H1 (cell line): ENCODE measurements around the gene FBLN5. TPM values are rescaled to one million over a fixed set of nuclear protein-coding genes. Genes with fewer than 3 reads are reported as not detected.

Experiments
- CTCF ChIA-PET: fragments of 300-600 bp; sonication (Branson Sonifier 250); formaldehyde crosslinking; loops from one replicate; lab custom pipeline; 2021; ENCODE audit not compliant: partially characterized antibody; lab: Charles Lee
- POLR2A ChIA-PET: fragments of 300-600 bp; sonication (Branson Sonifier 250); formaldehyde crosslinking; loops from one replicate; lab custom pipeline; 2021; ENCODE audit warnings: inconsistent platforms; ENCODE audit not compliant: partially characterized antibody; lab: Charles Lee
- DNase-seq, 2 experiments: peaks; one replicate each; pipeline versions ENCODE4 v3.0.0 to v3.0.0-alpha.2; 2010 to 2022; ENCODE audit warnings: low spot score in 2 of 2, low read depth in 1 of 2, mixed read lengths in 1 of 2
- FAIRE-seq: peaks from 2 replicates; lab custom pipeline; 2011; peaks lifted over from hg19 to GRCh38; lab: Jason Lieb, UNC
- H2AFZ ChIP-seq: 2 replicates; pipeline ENCODE4 v1.8.1; 2012; ENCODE audit warnings: low read length, inconsistent platforms
- H2AK5ac ChIP-seq: 2 replicates; pipeline ENCODE4 v1.6.1; 2013; ENCODE audit warnings: low read depth, low read length
- H2BK120ac ChIP-seq: replicated peaks from 2 replicates; pipeline ENCODE3; 2013; ENCODE audit warnings: low read depth, low read length, inconsistent platforms
- H2BK12ac ChIP-seq: 2 replicates; pipeline ENCODE4 v1.6.1; 2013; ENCODE audit warnings: low read depth, low read length
- H2BK15ac ChIP-seq: 2 replicates; pipeline ENCODE4 v1.6.1; 2013; ENCODE audit warnings: low read length
- H2BK20ac ChIP-seq: 2 replicates; pipeline ENCODE4 v1.6.1; 2013; ENCODE audit warnings: low read length
- H2BK5ac ChIP-seq: 2 replicates; pipeline ENCODE4 v1.6.1; 2013; ENCODE audit warnings: low read depth, low read length
- H3K14ac ChIP-seq: 2 replicates; pipeline ENCODE4 v1.6.1; 2013; ENCODE audit warnings: inconsistent platforms; ENCODE audit not compliant: insufficient read length
- H3K18ac ChIP-seq: 2 replicates; pipeline ENCODE4 v1.6.1; 2013; ENCODE audit warnings: low read length; ENCODE audit errors: extremely low read depth
- H3K23ac ChIP-seq: 2 replicates; pipeline ENCODE4 v1.6.1; 2013; ENCODE audit warnings: inconsistent platforms; ENCODE audit not compliant: insufficient read length
- H3K23me2 ChIP-seq: 2 replicates; pipeline ENCODE4 v1.6.1; 2013; ENCODE audit warnings: low read depth, low read length
- H3K27ac ChIP-seq: 2 replicates; pipeline ENCODE4 v1.6.1; 2011; ENCODE audit warnings: low read depth, low read length, inconsistent platforms
- H3K27me3 ChIP-seq, 4 experiments: replicated peaks in 1 of 4; 1 replicate in 1 of 4; 2 replicates in 3 of 4; pipeline versions ENCODE4 v1.6.1 to v1.8.1; 2011 to 2013; ENCODE audit warnings: low read length in 3 of 4, mild to moderate bottlenecking in 3 of 4, inconsistent platforms in 2 of 4, mixed read lengths in 2 of 4, moderate library complexity in 1 of 4; ENCODE audit not compliant: control insufficient read depth in 3 of 4, insufficient read depth in 3 of 4; ENCODE audit errors: extremely low read depth in 1 of 4
- H3K36me3 ChIP-seq, 4 experiments: 2 replicates each; pipeline versions ENCODE4 v1.6.1 to v1.8.1; 2011 to 2013; ENCODE audit warnings: mild to moderate bottlenecking in 4 of 4, low read length in 3 of 4, moderate library complexity in 2 of 4, control low read depth in 1 of 4, inconsistent platforms in 1 of 4; ENCODE audit not compliant: insufficient read depth in 4 of 4, control insufficient read depth in 2 of 4
- H3K4ac ChIP-seq: replicated peaks from 2 replicates; pipeline ENCODE3; 2013; ENCODE audit warnings: low read length, low read depth, mixed read lengths, inconsistent platforms; ENCODE audit not compliant: insufficient read length
- H3K4me1 ChIP-seq, 4 experiments: replicated peaks in 1 of 4; 1 replicate in 1 of 4; 2 replicates in 3 of 4; pipeline versions ENCODE4 v1.6.1 to v1.8.1; 2011 to 2013; ENCODE audit warnings: low read length in 3 of 4, inconsistent platforms in 2 of 4, mixed read lengths in 1 of 4; ENCODE audit not compliant: insufficient read depth in 4 of 4, control insufficient read depth in 3 of 4
- H3K4me2 ChIP-seq, 2 experiments: 2 replicates each; pipeline versions ENCODE4 v1.6.1 to v1.8.1; 2011 to 2013; ENCODE audit warnings: low read depth in 2 of 2, low read length in 2 of 2, control low read depth in 1 of 2, inconsistent platforms in 1 of 2, mild to moderate bottlenecking in 1 of 2; ENCODE audit not compliant: insufficient read depth in 1 of 2
- H3K4me3 ChIP-seq, 4 experiments: fragments of 200-600, 300-600 bp in 1 of 4; sonication (generic), shearing (Covaris generic), sonication (Bioruptor Twin) in 1 of 4; 2 replicates each; pipeline versions ENCODE4 v1.5.1 to v1.8.1; 2011 to 2016; ENCODE audit warnings: low read length in 4 of 4, low read depth in 3 of 4, control low read depth in 2 of 4, inconsistent platforms in 2 of 4, mild to moderate bottlenecking in 2 of 4, mixed read lengths in 1 of 4, moderate library complexity in 1 of 4; ENCODE audit not compliant: insufficient read depth in 2 of 4; ENCODE audit errors: extremely low read depth in 1 of 4
- H3K56ac ChIP-seq: replicated peaks from 2 replicates; pipeline ENCODE3; 2013; ENCODE audit warnings: low read depth, mild to moderate bottlenecking, mixed read lengths, low read length, inconsistent platforms; ENCODE audit not compliant: insufficient read length
- H3K79me1 ChIP-seq: 2 replicates; pipeline ENCODE4 v1.6.1; 2013; ENCODE audit warnings: low read depth, low read length, control low read depth
- H3K79me2 ChIP-seq, 2 experiments: 2 replicates each; pipeline versions ENCODE4 v1.6.1 to v1.8.1; 2012 to 2013; ENCODE audit warnings: low read length in 2 of 2, mild to moderate bottlenecking in 2 of 2, inconsistent platforms in 1 of 2; ENCODE audit not compliant: insufficient read depth in 2 of 2, control insufficient read depth in 1 of 2
- H3K9ac ChIP-seq, 4 experiments: replicated peaks in 1 of 4; 1 replicate in 1 of 4; 2 replicates in 3 of 4; pipeline versions ENCODE4 v1.6.1 to v1.8.1; 2011 to 2013; ENCODE audit warnings: low read depth in 3 of 4, low read length in 3 of 4, control low read depth in 2 of 4, mild to moderate bottlenecking in 2 of 4, moderate library complexity in 2 of 4, inconsistent platforms in 1 of 4; ENCODE audit errors: extremely low read depth in 1 of 4
- H3K9me3 ChIP-seq, 2 experiments: 2 replicates each; pipeline versions ENCODE4 v1.6.1 to v1.8.1; 2012 to 2013; ENCODE audit warnings: mild to moderate bottlenecking in 2 of 2, moderate library complexity in 2 of 2, control low read depth in 1 of 2, inconsistent platforms in 1 of 2, low read depth in 1 of 2, low read length in 1 of 2, mixed read lengths in 1 of 2; ENCODE audit not compliant: insufficient read depth in 2 of 2
- H4K20me1 ChIP-seq, 2 experiments: replicated peaks in 1 of 2; 2 replicates each; pipeline versions ENCODE3 to v1.8.1; 2011 to 2013; ENCODE audit warnings: inconsistent platforms in 2 of 2, low read length in 2 of 2, mild to moderate bottlenecking in 1 of 2; ENCODE audit not compliant: insufficient read depth in 2 of 2, control insufficient read depth in 1 of 2
- H4K5ac ChIP-seq: 2 replicates; pipeline ENCODE4 v1.6.1; 2013; ENCODE audit warnings: low read length, low read depth, mixed read lengths, inconsistent platforms; ENCODE audit not compliant: insufficient read length
- H4K8ac ChIP-seq: 2 replicates; pipeline ENCODE4 v1.8.0; 2013; ENCODE audit warnings: mild to moderate bottlenecking, moderate library complexity, low read length, inconsistent platforms; ENCODE audit not compliant: insufficient read depth; ENCODE audit errors: extremely low read depth
- H4K91ac ChIP-seq: replicated peaks from 2 replicates; pipeline ENCODE3; 2013; ENCODE audit warnings: low read length, mixed read lengths, inconsistent platforms; ENCODE audit not compliant: insufficient read length
- EGR1 ChIP-seq: IDR thresholded peaks from 2 replicates; pipeline ENCODE4 v1.6.1; 2011; ENCODE audit warnings: low read depth, low read length, borderline replicate concordance
- GTF2F1 ChIP-seq: IDR thresholded peaks from 2 replicates; pipeline ENCODE4 v1.6.1; 2012; ENCODE audit warnings: low read depth, low read length, improper control_type of control experiment, borderline replicate concordance
- HDAC6 ChIP-seq: IDR thresholded peaks from one replicate; pipeline ENCODE4 v1.7.1; 2012; ENCODE audit warnings: low read depth, mild to moderate bottlenecking, inconsistent platforms, low read length, moderate library complexity
- JUN ChIP-seq: IDR thresholded peaks from 2 replicates; pipeline ENCODE4 v1.6.1; 2011; ENCODE audit warnings: low read depth, mild to moderate bottlenecking, improper control_type of control experiment, low read length
- KDM4A ChIP-seq: IDR thresholded peaks from one replicate; pipeline ENCODE4 v1.7.1; 2012; ENCODE audit warnings: low read depth, mild to moderate bottlenecking, moderate library complexity, low read length, inconsistent platforms; ENCODE audit not compliant: severe bottlenecking
- POLR2A ChIP-seq, 2 experiments: IDR thresholded peaks; 1 replicate in 1 of 2; 2 replicates in 1 of 2; pipeline ENCODE4 v1.6.1; 2011; ENCODE audit warnings: low read depth in 2 of 2, low read length in 2 of 2, mild to moderate bottlenecking in 2 of 2; ENCODE audit errors: control extremely low read depth in 1 of 2
- POLR2AphosphoS5 ChIP-seq: IDR thresholded peaks from 2 replicates; pipeline ENCODE4 v1.6.1; 2011; ENCODE audit warnings: low read depth, low read length
- WGBS, 2 experiments: shearing (Covaris generic) in 1 of 2; methylation state at CpG; one replicate each; pipeline versions ENCODE4 v1.1.6 to v1.1.7; 2013 to 2015; ENCODE audit warnings: low lambda C conversion rate in 2 of 2, mixed read lengths in 2 of 2, inconsistent platforms in 1 of 2, low coverage in 1 of 2, missing lambda C conversion rate in 1 of 2; ENCODE audit not compliant: insufficient replicate concordance in 2 of 2, insufficient coverage in 1 of 2, insufficient read length in 1 of 2; ENCODE audit errors: extremely low coverage in 1 of 2, missing lambda C conversion rate in 1 of 2; 5-methylcytosine and 5-hydroxymethylcytosine counted together
- polyA plus RNA-seq, 7 experiments: library from polyadenylated mRNA; depleted of rRNA in 3 of 7; stranded (reverse) in 5 of 7; unstranded in 2 of 7; fragments of >200 nt in 5 of 7; fragments of 200-250 nt in 2 of 7; gene quantifications; 1 replicate in 5 of 7; 2 replicates in 1 of 7; 4 replicates in 1 of 7; pipeline versions ENCODE4 v1.2.1 to v1.2.3, GENCODE V29; 2011 to 2013; ENCODE audit warnings: missing spikeins in 2 of 7, mixed read lengths in 2 of 7
- total RNA-seq: library from RNA; stranded (reverse); fragmentation: NEBNext Ultra II Directional; extraction: Animal tissue kit (Norgen Biotek cat#: 25700); gene quantifications from 2 replicates; pipeline ENCODE4 v1.2.1, GENCODE V29; 2021

FBLN5 gene
- total and polyA plus RNA-seq, 2 of the 8 experiments (the other 6 are each of a cell fraction or from before 2014, with no cell fraction given), result 0.88 to 3.5 TPM

DNA sequence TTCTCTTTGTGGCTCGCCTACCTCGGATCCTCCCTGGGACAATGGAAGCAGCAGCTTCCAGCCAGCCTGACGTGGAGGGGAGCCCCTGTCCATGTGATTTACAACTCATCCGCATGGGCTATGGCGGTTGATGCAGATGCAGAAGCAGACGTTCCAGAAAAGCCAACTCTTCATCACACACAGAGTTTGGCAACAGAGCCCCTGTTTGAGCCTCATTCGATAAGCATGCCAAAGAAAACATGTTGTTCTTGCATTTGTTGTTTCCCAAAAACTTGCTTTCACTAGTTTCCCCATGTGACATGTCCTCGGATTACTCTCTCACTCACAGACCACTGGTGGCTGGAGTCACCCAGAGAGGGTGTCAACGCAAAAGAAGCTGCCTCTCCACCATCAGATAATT lies 63.7 kb downstream of the FBLN5 start:
- H2AK5ac ChIP-seq, result no peak overlapping the region
- H2BK15ac ChIP-seq, result no peak overlapping the region
- FAIRE-seq, result no peak

More for the DNA sequence above, 63.7 kb downstream of the FBLN5 start:
- Histone ChIP-seq H3K9me3 (no peaks in the 10 kb centered on the region), H3K4me1 (no peaks in the 10 kb centered on the region; a peak in 1 of 7 replicates), H3K4me3 (no peak overlapping the region), H2BK20ac (no peak overlapping the region), H3K9ac (no peak overlapping the region), H2BK120ac (no peak overlapping the region), H2BK5ac (no peak overlapping the region), H4K20me1 (no peaks in the 10 kb centered on the region), H3K56ac (no peak overlapping the region), H3K27me3 (no peaks in the 10 kb centered on the region), H3K23me2 (no peaks in the 10 kb centered on the region), H3K36me3 (no peaks in the 10 kb centered on the region), H3K14ac (no peak overlapping the region), H3K18ac (no peak overlapping the region), H4K91ac (no peak overlapping the region), H2BK12ac (no peak overlapping the region), H3K79me2 (no peaks in the 10 kb centered on the region), H2AFZ (no peak overlapping the region), H3K4me2 (no peak overlapping the region), H3K79me1 (no peaks in the 10 kb centered on the region), H3K27ac (no peak overlapping the region), H3K4ac (no peak overlapping the region), H4K5ac (no peak overlapping the region), H3K23ac (no peak overlapping the region), H4K8ac (no peak overlapping the region)
- CTCF ChIA-PET, result interaction anchor here (0.8 to 2.4 kb wide), 5 partner anchors 9 to 232 kb away, joined by 3 to 10 read pairs (median 8); no protein-coding TSS in a partner anchor
- no peak for DNase-seq
- TF ChIP-seq KDM4A (no peak), POLR2AphosphoS5 (no peak), GTF2F1 (no peak), POLR2A (IDR thresholded peaks at IDR 0.05; ENCODE audit: control extremely low read depth in 1 of 2, low read depth in 2 of 2, low read length in 2 of 2) (no peak), HDAC6 (no peak), JUN (no peak), EGR1 (no peak)
- POLR2A ChIA-PET, result no interaction called here
- 89% methylated on average over 9 of the region's 9 CpGs; no CpG with 5 or more reads in 1 of the 2 experiments for WGBS, 2 experiments
